HuH-7.5 (cell line): Measurements from ENCODE around the gene VSIG10L.

Experiments used
- DNase-seq: peaks from one replicate; pipeline ENCODE4 v3.0.0; 2011; ENCODE audit warnings: low spot score

VSIG10L gene

DNA sequence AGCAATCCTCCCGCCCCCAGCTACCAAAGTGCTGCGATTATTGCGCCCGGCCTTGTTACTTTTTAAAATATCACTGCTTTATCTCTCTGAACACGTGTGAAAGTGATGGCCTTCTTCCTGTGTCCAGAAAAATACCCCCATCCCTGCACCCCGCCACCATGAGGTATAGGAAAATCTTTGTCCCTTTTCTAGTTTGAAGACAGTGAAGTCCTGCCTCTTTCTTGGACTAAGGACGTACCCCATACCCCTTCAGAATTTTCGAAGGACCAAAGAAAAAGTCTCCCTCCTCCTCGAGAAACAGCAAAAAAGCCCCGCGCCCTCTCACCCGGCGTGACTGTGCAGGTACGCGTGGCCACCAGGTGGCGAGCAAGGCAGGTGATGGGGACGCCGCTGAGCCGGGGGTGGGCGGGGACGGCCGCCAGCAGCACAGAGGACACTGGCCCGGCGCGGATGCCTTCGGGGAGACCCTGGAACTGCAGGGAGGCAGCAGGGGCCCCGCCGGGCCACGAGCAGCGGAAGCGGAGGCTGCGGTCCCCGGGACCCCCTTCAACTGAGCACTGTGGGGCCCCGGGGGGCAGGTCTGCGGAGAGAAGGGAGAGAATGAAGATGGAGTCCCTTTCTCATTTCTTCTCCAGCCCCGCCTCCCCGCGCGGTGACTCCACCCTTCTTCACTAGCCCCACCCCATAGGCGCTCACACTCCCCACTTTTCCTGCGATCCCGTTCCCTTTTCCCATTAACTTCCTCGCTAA is 3.2 kb downstream of the VSIG10L start:
- DNase-seq, result peak; percentile 96

DNA sequence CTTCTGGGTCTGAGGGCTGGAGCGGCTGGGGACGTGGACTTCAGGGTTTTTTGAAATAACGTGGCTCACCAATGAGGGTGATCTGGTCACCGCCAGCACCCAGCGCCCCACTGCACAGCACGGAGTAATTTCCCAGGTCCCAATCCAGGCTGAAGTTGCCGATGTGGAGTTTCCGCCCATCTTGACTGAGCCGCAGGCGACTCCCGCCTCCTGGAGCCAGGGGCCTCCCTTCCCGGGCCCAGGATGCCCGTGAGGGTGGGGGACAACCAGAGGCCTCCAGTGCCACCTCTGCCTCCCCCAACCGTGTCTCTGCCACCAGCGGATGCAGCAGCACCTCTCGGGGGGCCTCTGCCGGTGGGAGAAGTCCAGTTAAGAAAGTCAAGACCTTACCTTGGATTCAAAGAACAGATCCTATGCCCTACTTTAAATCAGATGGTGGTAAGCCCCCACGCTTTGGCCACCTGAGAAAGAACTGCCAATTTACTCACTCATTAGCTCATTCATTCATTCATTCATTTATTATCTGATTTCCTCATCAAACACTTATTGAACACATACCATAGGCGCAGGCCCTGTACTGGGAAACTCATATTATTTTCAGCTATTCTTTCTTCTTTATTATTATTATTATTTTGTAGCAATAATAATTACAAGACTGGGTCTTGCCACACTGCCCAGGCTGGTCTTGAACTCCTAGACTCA is 3.9 kb downstream of the VSIG10L start:
- no peak for DNase-seq

DNA sequence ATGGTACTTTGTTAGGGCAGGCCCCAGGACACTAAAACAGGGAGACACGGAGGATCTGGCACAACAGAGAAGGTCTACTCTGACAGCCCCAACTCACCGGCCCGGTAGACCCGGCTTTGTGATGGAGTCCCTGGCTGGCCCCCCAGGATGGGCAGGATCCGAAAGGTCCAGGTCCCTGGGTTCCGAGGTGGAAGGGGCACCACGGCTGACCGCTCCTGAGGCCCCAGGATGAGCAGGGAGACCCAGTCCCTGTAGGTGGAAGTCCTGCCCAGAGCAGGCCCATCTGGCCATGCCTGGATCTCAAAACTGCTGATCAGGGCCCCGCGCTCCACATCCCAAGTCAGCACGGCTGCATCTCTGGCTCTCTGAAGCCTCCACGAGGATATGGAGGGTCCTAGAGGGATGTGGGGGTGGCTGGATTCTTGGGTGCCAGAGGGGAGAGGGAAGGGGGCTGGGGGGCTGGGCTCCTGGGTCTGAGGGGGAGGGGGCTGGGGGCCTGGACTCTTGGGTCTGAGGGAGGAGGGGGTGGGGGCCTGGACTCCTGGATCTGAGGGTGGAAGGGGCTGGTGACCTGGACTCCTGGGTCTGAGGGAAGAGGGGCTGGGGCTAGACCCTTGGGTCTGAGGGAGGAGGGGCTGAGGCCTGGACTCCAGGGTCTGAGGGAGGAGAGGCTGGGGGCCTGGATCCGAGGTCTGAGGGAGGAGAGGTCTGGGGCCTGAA is 4.6 kb downstream of the VSIG10L start:
- DNase-seq, result no peak

DNA sequence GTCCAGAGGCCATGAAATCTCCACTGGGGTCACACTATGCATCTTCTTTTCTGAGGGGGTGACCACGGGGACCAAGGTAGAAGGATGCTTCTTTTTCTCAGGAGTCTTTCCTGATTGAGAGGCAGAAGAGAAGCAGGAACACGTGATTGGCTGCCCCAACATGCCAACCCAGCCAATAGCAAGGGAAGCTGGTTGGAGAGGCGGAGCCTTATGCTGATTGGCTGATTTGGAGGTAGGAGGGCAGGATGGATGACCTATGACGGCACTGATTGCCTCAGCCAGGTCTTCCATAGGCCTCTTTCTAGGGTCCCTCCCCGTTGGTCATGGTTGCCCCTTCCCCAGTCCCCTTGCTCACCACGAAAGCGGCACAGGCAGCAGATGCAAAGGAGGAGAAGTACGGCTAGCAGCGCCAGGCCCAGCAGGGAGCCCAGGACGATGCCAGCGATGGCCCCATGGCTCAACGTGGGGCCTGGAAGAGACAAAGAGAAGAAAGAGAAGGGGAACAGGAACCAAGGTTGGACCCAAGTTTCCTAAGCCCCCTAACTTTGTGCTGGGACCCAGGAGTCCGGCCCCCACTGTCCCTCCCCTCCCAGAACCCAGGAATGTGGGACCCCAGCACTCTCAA is 8.0 kb downstream of the VSIG10L start:
- no peak for DNase-seq

DNA sequence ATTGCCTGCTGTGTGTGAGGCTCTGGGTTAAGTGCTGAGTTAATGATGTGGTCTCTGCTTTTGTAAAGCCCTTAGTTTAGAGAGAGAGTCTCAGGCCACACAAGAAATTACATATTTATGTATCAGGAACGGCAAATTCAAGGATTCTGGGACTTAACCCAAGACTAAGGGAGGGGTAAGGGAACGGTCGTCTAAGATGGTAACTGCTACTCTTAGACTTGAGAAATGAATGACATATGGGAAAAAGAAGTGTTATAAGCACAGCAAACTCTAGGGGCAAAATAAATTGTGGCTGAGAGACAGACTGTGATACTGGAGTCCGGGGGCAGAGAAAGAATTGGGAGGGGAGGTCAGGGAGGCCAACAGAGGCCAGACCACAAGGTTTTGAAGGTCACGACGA is 10.2 kb downstream of the VSIG10L start:
- no peak for DNase-seq

DNA sequence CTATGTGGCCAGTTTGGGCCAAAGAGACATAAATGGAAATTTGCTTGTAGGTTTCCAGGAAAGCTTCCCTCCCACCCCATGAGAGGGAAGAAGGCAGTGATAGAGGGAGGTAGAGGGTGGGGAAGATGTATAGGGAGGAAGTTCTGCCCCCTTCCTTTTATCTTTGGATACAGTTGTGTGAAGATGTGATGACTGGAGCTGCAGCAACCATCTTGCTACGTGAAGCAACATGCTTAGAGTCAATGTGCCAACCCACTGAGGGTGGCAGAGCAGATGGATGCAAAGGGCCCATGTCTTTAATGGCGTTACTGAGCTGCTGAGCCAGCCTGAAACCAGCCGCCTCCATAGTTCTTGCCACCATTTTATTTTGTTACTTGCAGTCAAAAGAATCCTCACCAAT is 10.7 kb downstream of the VSIG10L start:
- DNase-seq, result no peak

DNA sequence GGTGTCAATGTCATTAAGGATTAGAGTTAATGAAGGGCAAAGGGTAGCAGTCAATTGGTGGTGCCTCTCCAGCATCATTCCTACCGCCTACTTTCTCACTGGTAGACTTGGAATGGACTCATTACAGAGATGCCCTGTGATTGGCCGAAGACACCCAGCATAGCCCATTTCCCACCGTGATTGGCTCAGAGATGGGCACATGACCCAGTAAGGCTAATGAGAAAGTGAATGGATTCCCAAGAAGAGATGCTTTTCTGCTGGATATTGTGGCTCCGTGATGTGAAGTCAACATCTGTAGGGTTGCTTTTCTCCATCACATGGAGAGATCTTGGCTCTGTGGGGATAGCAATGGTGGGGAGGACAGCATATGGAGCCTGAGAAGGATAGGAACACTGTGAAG is 11.6 kb downstream of the VSIG10L start:
- DNase-seq, result no peak

DNA sequence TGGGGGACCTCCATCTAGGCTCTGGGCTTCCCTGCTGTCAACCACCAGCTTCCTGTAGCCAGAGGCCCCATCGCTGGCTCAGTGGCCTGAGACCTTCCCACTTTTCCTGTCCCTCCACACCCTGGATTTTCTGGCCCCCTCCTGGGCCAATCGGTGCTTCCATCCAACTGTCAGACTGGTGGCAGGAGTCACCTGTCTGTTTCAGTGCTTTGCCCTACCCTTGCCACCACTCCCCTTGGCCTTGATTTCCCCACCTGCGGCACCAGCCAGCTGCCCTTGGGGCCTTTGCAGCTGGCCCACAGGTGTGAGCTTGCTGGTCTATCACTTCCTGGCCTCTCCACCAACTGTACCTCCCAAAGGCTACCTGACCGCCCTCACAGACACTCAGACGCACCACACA is 12.5 kb downstream of the VSIG10L start:
- no peak for DNase-seq

DNA sequence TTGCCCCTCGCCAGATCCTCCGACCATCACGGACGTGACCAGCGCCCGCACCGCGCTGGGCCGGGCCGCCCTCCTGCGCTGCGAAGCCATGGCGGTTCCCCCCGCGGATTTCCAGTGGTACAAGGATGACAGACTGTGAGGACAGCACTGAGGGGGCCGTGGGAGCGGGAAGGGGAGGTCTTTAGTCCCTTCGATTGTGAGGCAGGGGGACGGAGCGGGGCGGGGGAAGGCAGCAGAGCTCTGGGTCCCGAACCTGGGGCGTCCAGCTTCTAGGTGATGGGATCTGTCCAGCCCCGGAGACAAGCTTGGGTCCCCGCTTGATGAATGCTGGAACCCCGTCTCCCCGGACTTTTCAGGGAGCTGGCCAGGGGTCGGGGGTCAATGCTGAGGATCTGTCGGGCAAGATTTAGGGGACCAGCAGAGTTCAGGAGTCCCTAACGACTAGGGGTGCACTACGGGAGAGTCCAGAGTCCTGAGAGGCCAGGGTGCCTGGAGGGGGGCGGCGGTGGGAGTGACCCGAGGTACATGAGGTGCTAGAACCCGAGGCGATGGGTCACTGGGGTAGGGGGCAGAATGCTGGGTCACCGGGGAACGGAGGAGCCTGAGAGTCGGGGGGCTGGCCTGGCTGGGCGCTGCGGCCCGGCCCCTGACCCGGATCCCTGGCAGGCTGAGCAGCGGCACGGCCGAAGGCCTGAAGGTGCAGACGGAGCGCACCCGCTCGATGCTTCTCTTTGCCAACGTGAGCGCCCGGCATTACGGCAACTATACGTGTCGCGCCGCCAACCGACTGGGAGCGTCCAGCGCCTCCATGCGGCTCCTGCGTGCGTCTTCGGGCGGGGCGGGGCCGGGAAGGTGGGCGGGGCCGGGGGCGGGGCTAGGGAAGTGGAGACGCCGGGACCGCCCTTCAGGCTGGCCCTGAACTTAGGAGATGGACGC is 14.6 kb downstream of the VSIG10L start:
- no peak for DNase-seq

DNA sequence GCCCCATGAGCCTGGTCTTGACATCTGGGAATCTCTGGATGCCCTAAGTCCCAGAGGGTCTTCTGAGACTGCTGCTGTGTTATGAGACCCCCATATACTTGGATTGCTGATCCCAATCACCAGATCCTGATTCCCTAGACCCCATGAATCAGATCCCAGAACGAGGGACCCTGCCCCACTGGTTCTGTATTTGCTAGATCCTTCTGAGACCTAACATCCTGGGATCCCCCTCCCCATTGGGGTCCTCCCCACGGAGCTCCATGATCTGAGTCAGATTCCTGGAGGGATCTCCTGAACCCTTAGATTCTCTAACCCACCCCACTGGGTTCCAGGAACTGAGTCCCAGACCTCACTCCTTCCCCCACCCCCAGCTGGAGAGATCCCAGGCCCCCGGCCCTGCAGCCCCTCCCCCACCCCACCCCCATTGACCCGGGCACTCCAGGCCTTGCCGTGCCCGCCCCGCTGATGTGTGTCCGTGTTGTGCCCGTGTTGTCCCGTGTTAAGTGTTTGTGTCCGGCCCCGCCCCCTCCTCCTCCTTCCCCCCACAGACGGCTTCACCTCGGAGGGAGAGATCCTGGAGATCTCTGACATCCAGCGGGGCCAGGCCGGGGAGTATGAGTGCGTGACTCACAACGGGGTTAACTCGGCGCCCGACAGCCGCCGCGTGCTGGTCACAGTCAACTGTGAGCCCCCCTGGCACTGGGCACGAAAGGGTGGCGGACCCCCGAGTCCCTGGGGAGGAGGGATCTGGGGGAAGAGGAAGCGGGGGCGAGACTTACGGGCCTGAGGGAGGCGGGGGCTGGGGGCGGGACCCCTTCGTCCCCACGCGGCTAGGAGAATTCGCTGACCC is 15.5 kb downstream of the VSIG10L start:
- no peak for DNase-seq

DNA sequence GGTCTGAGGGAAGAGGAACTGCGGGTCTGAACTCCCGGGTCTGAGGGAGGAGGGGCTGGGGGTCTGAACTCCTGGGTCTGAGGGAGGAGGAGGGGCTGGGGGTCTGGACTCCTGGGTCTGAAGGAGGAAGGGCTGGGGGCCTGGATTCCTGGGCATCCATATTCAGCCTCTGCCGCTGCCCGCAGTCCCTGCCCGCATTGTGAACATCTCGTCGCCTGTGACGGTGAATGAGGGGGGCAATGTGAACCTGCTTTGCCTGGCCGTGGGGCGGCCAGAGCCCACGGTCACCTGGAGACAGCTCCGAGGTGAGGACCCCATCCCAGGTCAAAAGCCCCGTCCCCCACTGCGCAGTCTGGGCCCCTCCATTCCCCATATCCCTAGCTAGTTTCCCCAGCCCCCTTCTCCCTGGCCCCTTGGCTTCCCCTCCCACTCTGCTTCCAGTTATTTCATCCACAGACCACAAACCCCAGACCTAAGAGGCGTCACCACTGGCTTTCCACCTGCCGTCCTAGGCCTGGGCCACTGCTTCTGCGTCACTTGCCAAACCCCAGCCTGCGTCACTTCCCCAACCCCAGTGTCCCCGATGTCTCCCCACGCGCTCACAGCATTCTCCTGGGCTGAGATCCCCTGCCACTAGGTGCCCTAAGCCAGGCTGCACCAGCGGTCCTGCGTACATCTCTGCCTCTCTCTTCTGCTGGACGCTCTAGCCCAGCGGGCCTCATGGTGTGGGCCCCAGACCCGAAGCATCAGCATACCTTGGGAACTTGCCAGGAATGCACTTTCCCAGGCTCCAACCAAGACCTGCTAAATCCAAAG is 16.6 kb downstream of the VSIG10L start:
- DNase-seq, result no peak

DNA sequence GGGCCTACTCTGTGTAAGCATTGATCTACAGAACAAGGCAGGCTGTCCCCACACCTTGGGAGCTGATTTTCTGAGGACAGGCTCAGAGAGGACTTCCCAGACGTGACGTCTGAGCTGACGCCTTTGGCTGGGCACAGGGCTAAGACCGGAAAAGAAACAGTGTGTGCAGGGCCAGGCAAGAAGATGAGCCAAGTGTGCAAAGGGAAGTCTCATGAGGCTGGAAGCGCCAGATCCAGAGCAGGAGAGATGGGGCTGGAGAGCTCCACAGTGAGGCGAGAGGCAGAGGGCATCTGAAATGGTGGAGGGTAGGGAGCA is 17.8 kb downstream of the VSIG10L start:
- DNase-seq, result no peak

DNA sequence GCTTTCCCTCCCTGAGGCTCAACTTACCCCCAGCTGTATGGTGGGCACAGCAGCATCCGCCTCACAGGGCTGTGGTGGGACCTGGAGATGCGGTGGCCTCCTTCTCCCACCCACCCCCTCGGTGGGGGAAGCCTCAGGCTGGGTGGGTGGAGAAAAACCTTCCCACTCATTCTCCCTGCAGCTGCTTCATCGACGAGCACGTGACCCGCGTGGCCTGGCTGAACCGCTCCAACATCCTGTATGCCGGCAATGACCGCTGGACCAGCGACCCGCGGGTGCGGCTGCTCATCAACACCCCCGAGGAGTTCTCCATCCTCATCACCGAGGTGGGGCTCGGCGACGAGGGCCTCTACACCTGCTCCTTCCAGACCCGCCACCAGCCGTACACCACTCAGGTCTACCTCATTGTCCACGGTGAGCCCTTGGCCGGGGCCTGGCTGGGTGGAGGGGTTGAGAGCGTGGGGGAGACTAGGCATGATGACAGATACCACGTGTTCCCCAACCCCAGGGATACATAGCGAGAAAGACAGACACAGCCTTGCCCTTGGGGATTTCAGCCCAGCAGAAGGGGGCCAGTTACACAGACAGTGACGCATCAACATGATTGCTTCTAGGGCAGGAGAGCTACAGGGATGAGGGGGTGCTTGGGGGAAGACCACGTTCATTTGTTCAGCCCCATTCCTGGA is 18.3 kb downstream of the VSIG10L start:
- DNase-seq, result no peak

DNA sequence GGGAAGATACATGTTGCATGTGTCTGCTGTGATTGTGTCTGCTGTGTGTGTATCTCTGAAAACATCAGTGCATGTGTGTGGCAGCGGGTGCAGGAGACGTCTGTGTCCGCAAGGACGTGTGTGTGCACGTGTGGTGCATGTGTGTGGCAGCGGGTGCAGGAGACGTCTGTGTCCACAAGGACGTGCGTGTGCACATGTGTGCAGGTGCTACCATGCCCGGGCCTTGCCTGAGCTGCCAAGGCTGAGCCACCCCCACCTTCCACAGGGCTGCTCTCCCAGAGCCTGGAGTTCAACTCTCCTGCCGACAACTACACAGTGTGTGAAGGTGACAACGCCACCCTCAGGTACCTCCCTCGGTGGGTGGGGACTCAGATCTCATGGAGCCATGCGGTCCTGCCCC is 20.1 kb downstream of the VSIG10L start:
- no peak for DNase-seq

DNA sequence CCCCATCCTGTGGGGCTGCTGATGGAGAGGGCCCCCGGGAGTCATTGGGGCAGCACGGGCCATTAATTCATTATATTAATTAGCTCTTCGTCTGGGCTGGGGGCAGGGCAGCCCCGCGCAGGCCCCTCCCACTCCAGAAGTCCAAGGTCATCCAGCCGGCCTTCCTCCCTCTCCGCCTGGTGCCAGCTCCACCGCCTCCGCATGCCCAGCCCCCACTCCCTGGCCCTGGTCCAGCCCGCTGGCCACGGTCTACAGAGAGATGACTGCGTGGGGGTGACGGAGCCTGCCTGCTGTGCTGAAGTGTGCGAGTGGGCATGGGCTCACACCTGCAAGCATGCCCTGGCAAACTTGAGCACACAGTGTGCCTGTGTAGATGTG is 21.7 kb downstream of the VSIG10L start:
- no peak for DNase-seq

DNA sequence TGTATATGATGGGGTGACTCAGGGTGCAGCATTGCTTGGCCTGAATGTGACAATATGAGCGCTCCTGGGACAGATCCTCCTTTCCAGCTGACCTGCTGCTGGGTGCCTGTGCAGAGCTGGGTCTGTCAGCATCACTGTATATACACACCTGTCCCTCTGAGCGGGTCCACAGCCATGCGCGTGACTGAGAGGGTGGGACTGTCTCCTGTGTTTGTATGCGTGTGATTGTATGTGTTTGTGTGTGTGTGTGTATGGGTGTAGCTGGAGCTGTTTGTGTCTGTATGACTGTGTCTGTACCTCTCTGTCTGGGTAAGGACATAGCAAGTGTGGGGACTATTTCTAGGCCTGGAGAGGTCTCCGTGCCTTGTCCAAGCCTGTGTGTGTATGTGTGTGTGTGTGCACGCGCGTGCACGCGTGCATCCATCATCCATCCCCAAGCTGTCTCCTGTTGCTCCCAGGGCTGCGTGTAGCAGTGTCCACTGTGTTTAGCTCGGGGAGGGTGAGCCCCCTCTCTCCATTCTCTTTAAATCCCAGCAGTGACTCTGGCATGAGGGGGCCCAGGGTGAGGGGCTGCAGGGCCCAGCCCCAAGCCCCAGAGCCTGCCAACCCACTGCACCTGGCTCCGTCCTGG is 22.2 kb downstream of the VSIG10L start:
- DNase-seq, result no peak

DNA sequence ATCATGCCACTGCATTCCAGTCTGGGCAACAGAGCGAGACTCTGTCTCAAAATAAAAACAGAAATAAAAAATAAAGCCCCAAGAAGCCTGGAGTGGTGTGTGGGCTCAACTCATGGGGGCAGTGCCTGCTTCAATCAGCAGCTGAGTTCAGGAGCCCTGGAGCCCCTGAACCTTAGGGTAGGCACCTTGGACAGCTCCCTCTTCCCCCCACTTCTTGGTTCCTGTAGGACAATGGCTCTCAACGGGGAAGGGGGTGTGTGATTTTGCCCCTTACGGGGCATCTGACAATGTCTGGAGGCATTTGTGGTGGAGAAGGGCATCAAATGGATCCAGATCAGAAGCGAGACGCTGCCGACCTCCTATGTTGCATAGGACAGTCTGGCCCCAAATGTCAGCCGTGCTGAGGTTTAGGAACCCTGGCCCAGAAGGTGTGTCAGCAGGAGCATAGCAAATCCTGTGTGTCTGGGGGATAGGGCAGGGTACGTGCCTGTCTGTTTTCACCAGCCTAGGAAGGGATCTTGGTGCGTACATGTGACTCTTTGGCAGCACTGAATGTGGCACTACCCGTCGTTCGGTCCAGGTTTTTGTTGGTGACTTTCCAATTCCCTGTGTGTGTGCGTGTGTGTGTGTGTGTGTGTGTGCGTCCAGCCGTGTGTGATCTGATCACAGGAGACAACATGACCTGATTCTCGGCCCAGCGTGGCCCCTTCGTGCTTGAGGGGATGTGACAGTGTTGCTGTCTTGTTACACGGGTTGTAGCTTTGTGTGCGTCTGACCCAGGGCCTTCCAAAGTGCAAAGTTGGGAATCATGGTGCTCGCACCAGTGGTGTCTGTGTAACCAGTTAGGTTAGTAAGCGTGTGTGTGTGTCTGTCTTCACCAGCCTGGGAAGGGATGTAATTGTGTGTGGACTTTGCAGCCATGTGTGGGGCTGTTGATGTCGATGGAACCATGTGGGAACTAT is 23.0 kb downstream of the VSIG10L start:
- DNase-seq, result no peak

DNA sequence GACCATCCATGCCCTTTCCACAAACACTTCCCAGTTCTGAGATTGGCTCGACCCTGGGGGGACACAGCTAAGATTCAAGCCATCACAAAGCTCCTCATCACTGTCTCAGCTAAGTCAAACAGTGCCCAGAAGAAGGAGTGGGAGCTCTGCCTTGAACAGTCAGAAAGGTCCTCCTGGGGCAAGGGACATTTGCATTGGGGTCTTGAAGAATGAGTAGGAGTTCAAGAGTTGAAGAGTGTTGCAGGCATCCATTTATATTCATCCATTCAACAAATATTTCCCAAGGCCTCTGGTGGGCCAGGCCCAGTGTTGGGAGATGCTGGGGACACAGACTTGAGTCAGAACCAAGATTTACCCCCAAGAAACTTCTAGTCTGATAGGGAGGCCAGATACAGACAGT is 24.0 kb downstream of the VSIG10L start:
- DNase-seq, result no peak
